RWPE2 (cell line): ENCODE measurements around the gene CDC42BPA.

ENCODE experiments used
- ATAC-seq: fragments of 200-7000 bp; cut with Tn5 transposase; 3 replicates; pipeline ENCODE4 v1.9.1; 2021; ENCODE audit warnings: low read depth
- DNase-seq: peaks from one replicate; pipeline ENCODE4 v3.0.0-alpha.2; 2020; ENCODE audit warnings: low spot score
- H3K27ac ChIP-seq: fragments of 450-650 bp; 2 replicates; pipeline ENCODE4 v1.5.1; 2017; ENCODE audit warnings: mild to moderate bottlenecking; ENCODE audit not compliant: poor library complexity, severe bottlenecking
- H3K27me3 ChIP-seq: fragments of 250-450 bp; sonication (Bioruptor Pico); 2 replicates; pipeline ENCODE4 v1.5.1; 2021; ENCODE audit warnings: mild to moderate bottlenecking, moderate library complexity; ENCODE audit not compliant: insufficient read depth, poor library complexity, severe bottlenecking
- H3K36me3 ChIP-seq: fragments of 250-450 bp; sonication (Bioruptor Pico); 2 replicates; pipeline ENCODE4 v1.5.1; 2020; ENCODE audit warnings: low read depth, mild to moderate bottlenecking, moderate library complexity
- H3K4me1 ChIP-seq: fragments of 250-450 bp; sonication (Bioruptor Pico); 2 replicates; pipeline ENCODE4 v1.5.1; 2021; ENCODE audit warnings: mild to moderate bottlenecking, moderate library complexity; ENCODE audit not compliant: insufficient read depth, poor library complexity, severe bottlenecking
- H3K4me3 ChIP-seq: fragments of 250-450 bp; sonication (Bioruptor Pico); 2 replicates; pipeline ENCODE4 v1.5.1; 2021; ENCODE audit warnings: mild to moderate bottlenecking, moderate library complexity; ENCODE audit not compliant: severe bottlenecking
- H3K9me3 ChIP-seq: fragments of 250-450 bp; sonication (Bioruptor Pico); 2 replicates; pipeline ENCODE4 v1.5.1; 2021; ENCODE audit warnings: mild to moderate bottlenecking, moderate library complexity; ENCODE audit not compliant: severe bottlenecking
- CTCF ChIP-seq: fragments of 450-650 bp; IDR thresholded peaks from one replicate; pipeline ENCODE4 v1.5.1; 2017; ENCODE audit warnings: mild to moderate bottlenecking, moderate library complexity; ENCODE audit not compliant: poor library complexity, severe bottlenecking

The CDC42BPA gene

GRCh38 chr1:227318853-227319607, 738 bp upstream of the CDC42BPA start:
- H3K9me3 ChIP-seq: no peaks in the 10 kb centered on the region
- no peaks in the 10 kb centered on the region for H3K27me3 ChIP-seq
- H3K4me3 ChIP-seq: peak overlapping the region; percentile 80
- DNase-seq (no peak), ATAC-seq (peak; percentile 24; the same call in 2 of the 3 replicates)
- H3K4me1 ChIP-seq: no peaks in the 10 kb centered on the region
- no peaks in the 10 kb centered on the region for H3K36me3 ChIP-seq
- H3K27ac ChIP-seq: peak overlapping the region; percentile 80
- no peak for TF ChIP-seq CTCF

- Histone ChIP-seq H3K4me1 (peaks cover 6% of the 10 kb centered on the region), H3K36me3 (no peaks in the 10 kb centered on the region), H3K9me3 (no peaks in the 10 kb centered on the region), H3K27ac (peak overlapping the region; percentile 80), H3K27me3 (no peaks in the 10 kb centered on the region), H3K4me3 (peak overlapping the region; percentile 80)
- DNase-seq (no peak), ATAC-seq (no peak)
- no peak for TF ChIP-seq CTCF
These were observed 723 bp downstream of the CDC42BPA start for GRCh38 chr1:227317523-227318015.

- Histone ChIP-seq H3K9me3 (no peaks in the 10 kb centered on the region), H3K4me1 (peaks cover 12% of the 10 kb centered on the region), H3K4me3 (peak overlapping the region; percentile 80), H3K36me3 (no peaks in the 10 kb centered on the region), H3K27me3 (no peaks in the 10 kb centered on the region), H3K27ac (peak overlapping the region; percentile 80)
- no peak for DNase-seq
- ATAC-seq: peak; percentile 31; the same call in 1 of the 3 replicates
- no peak for TF ChIP-seq CTCF
These were observed 1.3 kb downstream of the CDC42BPA start for GRCh38 chr1:227317011-227317451.

GRCh38 chr1:227316456-227316855, 1.8 kb downstream of the CDC42BPA start:
- ATAC-seq (no peak), DNase-seq (no peak)
- H3K4me1 ChIP-seq: peaks cover 13% of the 10 kb centered on the region
- H3K4me3 ChIP-seq: peak overlapping the region; percentile 80
- H3K27ac ChIP-seq: peak overlapping the region; percentile 7
- no peaks in the 10 kb centered on the region for H3K36me3 ChIP-seq
- H3K9me3 ChIP-seq: no peaks in the 10 kb centered on the region
- H3K27me3 ChIP-seq: no peaks in the 10 kb centered on the region
- TF ChIP-seq CTCF: no peak
